ENCODE data around the gene ENO4. TPM values are rescaled to one million over a fixed set of nuclear protein-coding genes. Genes with fewer than 3 reads are reported as not detected.
A peak's percentile ranks its signal among the peaks of the same experiment; 100 is the strongest.

Gene ENO4
- total RNA-seq, 1 experiment from 2014 or later, result 0.42 TPM

DNA sequence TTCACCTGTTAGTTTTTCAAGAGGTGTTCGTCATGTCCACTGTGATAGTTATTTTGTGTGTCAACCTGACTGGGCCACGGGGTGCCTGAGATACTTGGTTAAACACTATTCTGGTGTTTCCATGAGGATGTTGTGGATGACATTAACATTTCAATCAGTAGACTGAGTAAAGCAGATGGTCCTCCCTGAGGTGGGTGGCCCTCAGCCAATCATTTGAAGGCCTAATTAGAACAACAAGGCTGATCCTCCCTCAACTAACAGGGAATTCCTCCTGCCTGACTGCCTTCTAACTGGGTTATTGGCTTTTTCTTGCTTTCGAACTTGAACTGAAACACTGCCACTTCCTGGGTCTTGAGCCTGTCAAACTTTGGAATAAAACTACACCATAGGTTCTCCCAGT is 75.8 kb downstream of the ENO4 start:
- POLR2A ChIA-PET, result no interaction called here

More for the DNA sequence above, 75.8 kb downstream of the ENO4 start:
- TF ChIP-seq, protein P1, sequence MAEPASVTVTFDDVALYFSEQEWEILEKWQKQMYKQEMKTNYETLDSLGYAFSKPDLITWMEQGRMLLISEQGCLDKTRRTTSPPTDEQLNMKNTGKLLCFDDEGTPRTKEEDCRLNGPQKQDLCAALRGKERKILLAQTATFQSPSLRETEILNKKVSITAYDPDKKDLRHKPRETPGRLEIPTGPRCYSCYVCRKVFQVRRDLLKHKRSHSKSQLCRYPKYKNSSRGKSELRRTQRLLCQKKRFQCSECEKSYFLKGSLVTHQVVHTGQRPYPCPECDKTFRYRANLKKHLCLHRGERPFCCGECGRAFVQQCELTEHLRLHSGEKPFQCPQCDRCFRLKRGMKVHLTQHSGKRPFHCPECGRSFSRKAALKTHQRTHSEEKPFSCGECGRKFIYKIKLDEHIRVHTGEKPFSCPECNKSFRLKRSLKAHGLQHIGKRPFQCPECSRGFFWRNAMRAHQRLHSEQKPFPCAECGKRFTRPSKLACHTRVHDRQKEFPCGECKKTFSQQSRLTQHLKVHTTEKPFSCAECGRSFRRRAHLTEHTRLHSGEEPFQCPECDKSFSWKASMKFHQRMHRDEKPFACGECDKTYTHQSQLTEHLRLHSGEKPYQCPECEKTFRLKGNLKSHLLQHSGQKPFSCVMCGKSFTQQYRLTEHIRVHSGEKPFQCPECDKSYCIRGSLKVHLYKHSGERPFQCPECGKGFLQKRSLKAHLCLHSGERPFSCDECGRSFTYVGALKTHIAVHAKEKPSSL (CRISPR knock-in tag; conservative IDR thresholded peaks at IDR 0.05), result no peak
- TF ChIP-seq MXD4 (CRISPR knock-in tag; IDR thresholded peaks at IDR 0.05; ENCODE audit: borderline replicate concordance), result no peak
- TF ChIP-seq, protein P2, sequence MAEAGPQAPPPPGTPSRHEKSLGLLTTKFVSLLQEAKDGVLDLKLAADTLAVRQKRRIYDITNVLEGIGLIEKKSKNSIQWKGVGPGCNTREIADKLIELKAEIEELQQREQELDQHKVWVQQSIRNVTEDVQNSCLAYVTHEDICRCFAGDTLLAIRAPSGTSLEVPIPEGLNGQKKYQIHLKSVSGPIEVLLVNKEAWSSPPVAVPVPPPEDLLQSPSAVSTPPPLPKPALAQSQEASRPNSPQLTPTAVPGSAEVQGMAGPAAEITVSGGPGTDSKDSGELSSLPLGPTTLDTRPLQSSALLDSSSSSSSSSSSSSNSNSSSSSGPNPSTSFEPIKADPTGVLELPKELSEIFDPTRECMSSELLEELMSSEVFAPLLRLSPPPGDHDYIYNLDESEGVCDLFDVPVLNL (CRISPR knock-in tag; IDR thresholded peaks at IDR 0.05; ENCODE audit: borderline replicate concordance, low read depth), result no peak
- TF ChIP-seq ZNF396 (CRISPR knock-in tag; IDR thresholded peaks at IDR 0.05; ENCODE audit: borderline replicate concordance), result no peak
- TF ChIP-seq, protein P3, sequence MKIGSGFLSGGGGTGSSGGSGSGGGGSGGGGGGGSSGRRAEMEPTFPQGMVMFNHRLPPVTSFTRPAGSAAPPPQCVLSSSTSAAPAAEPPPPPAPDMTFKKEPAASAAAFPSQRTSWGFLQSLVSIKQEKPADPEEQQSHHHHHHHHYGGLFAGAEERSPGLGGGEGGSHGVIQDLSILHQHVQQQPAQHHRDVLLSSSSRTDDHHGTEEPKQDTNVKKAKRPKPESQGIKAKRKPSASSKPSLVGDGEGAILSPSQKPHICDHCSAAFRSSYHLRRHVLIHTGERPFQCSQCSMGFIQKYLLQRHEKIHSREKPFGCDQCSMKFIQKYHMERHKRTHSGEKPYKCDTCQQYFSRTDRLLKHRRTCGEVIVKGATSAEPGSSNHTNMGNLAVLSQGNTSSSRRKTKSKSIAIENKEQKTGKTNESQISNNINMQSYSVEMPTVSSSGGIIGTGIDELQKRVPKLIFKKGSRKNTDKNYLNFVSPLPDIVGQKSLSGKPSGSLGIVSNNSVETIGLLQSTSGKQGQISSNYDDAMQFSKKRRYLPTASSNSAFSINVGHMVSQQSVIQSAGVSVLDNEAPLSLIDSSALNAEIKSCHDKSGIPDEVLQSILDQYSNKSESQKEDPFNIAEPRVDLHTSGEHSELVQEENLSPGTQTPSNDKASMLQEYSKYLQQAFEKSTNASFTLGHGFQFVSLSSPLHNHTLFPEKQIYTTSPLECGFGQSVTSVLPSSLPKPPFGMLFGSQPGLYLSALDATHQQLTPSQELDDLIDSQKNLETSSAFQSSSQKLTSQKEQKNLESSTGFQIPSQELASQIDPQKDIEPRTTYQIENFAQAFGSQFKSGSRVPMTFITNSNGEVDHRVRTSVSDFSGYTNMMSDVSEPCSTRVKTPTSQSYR (CRISPR knock-in tag; IDR thresholded peaks at IDR 0.05), result no peak
- no peak for TF ChIP-seq PRRX2 (CRISPR knock-in tag; IDR thresholded peaks at IDR 0.05)
- TF ChIP-seq TEAD1 (CRISPR knock-in tag; IDR thresholded peaks at IDR 0.05), result no peak
- TF ChIP-seq ZNF317 (CRISPR knock-in tag; IDR thresholded peaks at IDR 0.05; ENCODE audit: borderline replicate concordance, low read depth), result no peak
- TF ChIP-seq, protein P4, sequence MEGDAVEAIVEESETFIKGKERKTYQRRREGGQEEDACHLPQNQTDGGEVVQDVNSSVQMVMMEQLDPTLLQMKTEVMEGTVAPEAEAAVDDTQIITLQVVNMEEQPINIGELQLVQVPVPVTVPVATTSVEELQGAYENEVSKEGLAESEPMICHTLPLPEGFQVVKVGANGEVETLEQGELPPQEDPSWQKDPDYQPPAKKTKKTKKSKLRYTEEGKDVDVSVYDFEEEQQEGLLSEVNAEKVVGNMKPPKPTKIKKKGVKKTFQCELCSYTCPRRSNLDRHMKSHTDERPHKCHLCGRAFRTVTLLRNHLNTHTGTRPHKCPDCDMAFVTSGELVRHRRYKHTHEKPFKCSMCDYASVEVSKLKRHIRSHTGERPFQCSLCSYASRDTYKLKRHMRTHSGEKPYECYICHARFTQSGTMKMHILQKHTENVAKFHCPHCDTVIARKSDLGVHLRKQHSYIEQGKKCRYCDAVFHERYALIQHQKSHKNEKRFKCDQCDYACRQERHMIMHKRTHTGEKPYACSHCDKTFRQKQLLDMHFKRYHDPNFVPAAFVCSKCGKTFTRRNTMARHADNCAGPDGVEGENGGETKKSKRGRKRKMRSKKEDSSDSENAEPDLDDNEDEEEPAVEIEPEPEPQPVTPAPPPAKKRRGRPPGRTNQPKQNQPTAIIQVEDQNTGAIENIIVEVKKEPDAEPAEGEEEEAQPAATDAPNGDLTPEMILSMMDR (IDR thresholded peaks at IDR 0.05), result no peak
- TF ChIP-seq ETV6 (CRISPR knock-in tag; IDR thresholded peaks at IDR 0.05), result no peak
- TF ChIP-seq, protein P5, sequence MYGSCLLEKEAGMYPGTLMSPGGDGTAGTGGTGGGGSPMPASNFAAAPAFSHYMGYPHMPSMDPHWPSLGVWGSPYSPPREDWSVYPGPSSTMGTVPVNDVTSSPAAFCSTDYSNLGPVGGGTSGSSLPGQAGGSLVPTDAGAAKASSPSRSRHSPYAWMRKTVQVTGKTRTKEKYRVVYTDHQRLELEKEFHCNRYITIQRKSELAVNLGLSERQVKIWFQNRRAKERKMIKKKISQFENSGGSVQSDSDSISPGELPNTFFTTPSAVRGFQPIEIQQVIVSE (CRISPR knock-in tag; IDR thresholded peaks at IDR 0.05; ENCODE audit: borderline replicate concordance), result no peak
- TF ChIP-seq, protein P6, sequence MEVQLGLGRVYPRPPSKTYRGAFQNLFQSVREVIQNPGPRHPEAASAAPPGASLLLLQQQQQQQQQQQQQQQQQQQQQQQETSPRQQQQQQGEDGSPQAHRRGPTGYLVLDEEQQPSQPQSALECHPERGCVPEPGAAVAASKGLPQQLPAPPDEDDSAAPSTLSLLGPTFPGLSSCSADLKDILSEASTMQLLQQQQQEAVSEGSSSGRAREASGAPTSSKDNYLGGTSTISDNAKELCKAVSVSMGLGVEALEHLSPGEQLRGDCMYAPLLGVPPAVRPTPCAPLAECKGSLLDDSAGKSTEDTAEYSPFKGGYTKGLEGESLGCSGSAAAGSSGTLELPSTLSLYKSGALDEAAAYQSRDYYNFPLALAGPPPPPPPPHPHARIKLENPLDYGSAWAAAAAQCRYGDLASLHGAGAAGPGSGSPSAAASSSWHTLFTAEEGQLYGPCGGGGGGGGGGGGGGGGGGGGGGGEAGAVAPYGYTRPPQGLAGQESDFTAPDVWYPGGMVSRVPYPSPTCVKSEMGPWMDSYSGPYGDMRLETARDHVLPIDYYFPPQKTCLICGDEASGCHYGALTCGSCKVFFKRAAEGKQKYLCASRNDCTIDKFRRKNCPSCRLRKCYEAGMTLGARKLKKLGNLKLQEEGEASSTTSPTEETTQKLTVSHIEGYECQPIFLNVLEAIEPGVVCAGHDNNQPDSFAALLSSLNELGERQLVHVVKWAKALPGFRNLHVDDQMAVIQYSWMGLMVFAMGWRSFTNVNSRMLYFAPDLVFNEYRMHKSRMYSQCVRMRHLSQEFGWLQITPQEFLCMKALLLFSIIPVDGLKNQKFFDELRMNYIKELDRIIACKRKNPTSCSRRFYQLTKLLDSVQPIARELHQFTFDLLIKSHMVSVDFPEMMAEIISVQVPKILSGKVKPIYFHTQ (CRISPR knock-in tag; IDR thresholded peaks at IDR 0.05), result no peak
- TF ChIP-seq, protein P7, sequence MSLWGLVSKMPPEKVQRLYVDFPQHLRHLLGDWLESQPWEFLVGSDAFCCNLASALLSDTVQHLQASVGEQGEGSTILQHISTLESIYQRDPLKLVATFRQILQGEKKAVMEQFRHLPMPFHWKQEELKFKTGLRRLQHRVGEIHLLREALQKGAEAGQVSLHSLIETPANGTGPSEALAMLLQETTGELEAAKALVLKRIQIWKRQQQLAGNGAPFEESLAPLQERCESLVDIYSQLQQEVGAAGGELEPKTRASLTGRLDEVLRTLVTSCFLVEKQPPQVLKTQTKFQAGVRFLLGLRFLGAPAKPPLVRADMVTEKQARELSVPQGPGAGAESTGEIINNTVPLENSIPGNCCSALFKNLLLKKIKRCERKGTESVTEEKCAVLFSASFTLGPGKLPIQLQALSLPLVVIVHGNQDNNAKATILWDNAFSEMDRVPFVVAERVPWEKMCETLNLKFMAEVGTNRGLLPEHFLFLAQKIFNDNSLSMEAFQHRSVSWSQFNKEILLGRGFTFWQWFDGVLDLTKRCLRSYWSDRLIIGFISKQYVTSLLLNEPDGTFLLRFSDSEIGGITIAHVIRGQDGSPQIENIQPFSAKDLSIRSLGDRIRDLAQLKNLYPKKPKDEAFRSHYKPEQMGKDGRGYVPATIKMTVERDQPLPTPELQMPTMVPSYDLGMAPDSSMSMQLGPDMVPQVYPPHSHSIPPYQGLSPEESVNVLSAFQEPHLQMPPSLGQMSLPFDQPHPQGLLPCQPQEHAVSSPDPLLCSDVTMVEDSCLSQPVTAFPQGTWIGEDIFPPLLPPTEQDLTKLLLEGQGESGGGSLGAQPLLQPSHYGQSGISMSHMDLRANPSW (CRISPR knock-in tag; conservative IDR thresholded peaks at IDR 0.05; ENCODE audit: low read depth), result no peak
- TF ChIP-seq SMAD3 (CRISPR knock-in tag; IDR thresholded peaks at IDR 0.05; ENCODE audit: borderline replicate concordance), result no peak
- no peak for TF ChIP-seq NR1H2 (CRISPR knock-in tag; IDR thresholded peaks at IDR 0.05)
- H3K4me1 Mint-ChIP-seq, result peaks cover 21% of the 10 kb centered on the region
- no peak for DNase-seq (ENCODE audit: low spot score)
- peak; percentile 39; the same call in 1 of the 2 replicates for ATAC-seq
- peak overlapping the region; percentile 34; the same call in 1 of the 2 replicates for H3K27ac Mint-ChIP-seq
- no peak overlapping the region for H3K4me3 Mint-ChIP-seq
- peaks cover 9% of the 10 kb centered on the region for H3K36me3 Mint-ChIP-seq
- H3K9me3 Mint-ChIP-seq, result peaks cover 6% of the 10 kb centered on the region; the same call in 1 of the 2 replicates
- CTCF ChIA-PET, result no interaction called here
- no peaks in the 10 kb centered on the region for H3K27me3 Mint-ChIP-seq (ENCODE audit: low read depth)

All from WTC11 (cell line).